Peyer's patch (tissue), 4 donors: Measurements from ENCODE around the gene THOC1.

Experiments used
- CTCF ChIP-seq, 6 experiments: fragments of 450-650 bp in 4 of 6; fragments of 200-600 bp in 2 of 6; sonication (generic) in 1 of 6; IDR thresholded peaks; one replicate each; pipeline ENCODE4 v1.5.1; 2017 to 2019; ENCODE audit warnings: antibody characterized with exemption in 6 of 6, mild to moderate bottlenecking in 3 of 6, moderate library complexity in 1 of 6
- POLR2A ChIP-seq, 2 donors: fragments of 450-650 bp; IDR thresholded peaks; one replicate each; pipeline ENCODE4 v1.5.1; 2017; ENCODE audit warnings: antibody characterized with exemption in 2 of 2, mild to moderate bottlenecking in 2 of 2, moderate library complexity in 2 of 2

- no peak for TF ChIP-seq POLR2A (IDR thresholded peaks at IDR 0.05)
- no peak for TF ChIP-seq CTCF (IDR thresholded peaks at IDR 0.05)
Measured at GRCh38 chr18:312415-312814, 44.6 kb upstream of the THOC1 start.
